Measurements from ENCODE around the gene BAIAP2. TPM values are rescaled to one million over a fixed set of nuclear protein-coding genes. Genes with fewer than 3 reads are reported as not detected.

BAIAP2 gene
- total RNA-seq, 2 donors from 2014 or later = 9.9 to 15.6 TPM

- no peak overlapping the region for H3K4me3 ChIP-seq
- no peaks in the 10 kb centered on the region for H3K27me3 ChIP-seq (replicated peaks; ENCODE audit: insufficient read depth)
- H3K4me1 ChIP-seq (ENCODE audit: control insufficient read depth in 1 of 2, low read depth in 2 of 2) = peaks cover 1 to 18% of the 10 kb centered on the region in 2 donors
- peaks cover 47% of the 10 kb centered on the region for H3K36me3 ChIP-seq
- no peak for DNase-seq (ENCODE audit: low spot score)
- H3K27ac ChIP-seq = no peak overlapping the region
- no peak for TF ChIP-seq CTCF (IDR thresholded peaks at IDR 0.05)
- H3K9me3 ChIP-seq = no peaks in the 10 kb centered on the region
- ATAC-seq (ENCODE audit: insufficient number of reproducible peaks, low FRiP score, low read depth) = no peak
Observed at GRCh38 chr17:80998118-80998747, 36.7 kb upstream of the BAIAP2 start.

- Histone ChIP-seq H3K36me3 (peaks cover 47% of the 10 kb centered on the region), H3K4me1 (ENCODE audit: control insufficient read depth in 1 of 2, low read depth in 2 of 2) (peaks cover 3 to 16% of the 10 kb centered on the region in 2 donors), H3K27ac (no peak overlapping the region), H3K4me3 (no peak overlapping the region), H3K9me3 (no peaks in the 10 kb centered on the region), H3K27me3 (replicated peaks; ENCODE audit: insufficient read depth) (no peaks in the 10 kb centered on the region)
- TF ChIP-seq CTCF (IDR thresholded peaks at IDR 0.05) = no peak
- ATAC-seq (ENCODE audit: insufficient number of reproducible peaks, low FRiP score, low read depth) (no peak), DNase-seq (ENCODE audit: low spot score) (no peak)
Observed at GRCh38 chr17:80998748-80999535, 36.0 kb upstream of the BAIAP2 start.

- Histone ChIP-seq H3K4me1 (ENCODE audit: control insufficient read depth in 1 of 2, low read depth in 2 of 2) (peaks cover 7 to 14% of the 10 kb centered on the region in 2 donors), H3K27me3 (replicated peaks; ENCODE audit: insufficient read depth) (no peaks in the 10 kb centered on the region), H3K27ac (no peak overlapping the region), H3K4me3 (no peak overlapping the region), H3K36me3 (peaks cover 47% of the 10 kb centered on the region), H3K9me3 (no peaks in the 10 kb centered on the region)
- DNase-seq (ENCODE audit: low spot score) = no peak
- no peak for ATAC-seq (ENCODE audit: insufficient number of reproducible peaks, low FRiP score, low read depth)
- TF ChIP-seq CTCF (IDR thresholded peaks at IDR 0.05) = no peak
Observed at GRCh38 chr17:80999536-81000333, 35.2 kb upstream of the BAIAP2 start.

GRCh38 chr17:81000334-81000630 lies 34.7 kb upstream of the BAIAP2 start:
- H3K27ac ChIP-seq = no peak overlapping the region
- H3K4me1 ChIP-seq (ENCODE audit: control insufficient read depth in 1 of 2, low read depth in 2 of 2) = peaks cover 7 to 14% of the 10 kb centered on the region in 2 donors
- DNase-seq (ENCODE audit: low spot score) (no peak), ATAC-seq (ENCODE audit: insufficient number of reproducible peaks, low FRiP score, low read depth) (no peak)
- H3K4me3 ChIP-seq = no peak overlapping the region
- H3K36me3 ChIP-seq = peaks cover 42% of the 10 kb centered on the region
- H3K27me3 ChIP-seq (replicated peaks; ENCODE audit: insufficient read depth) = no peaks in the 10 kb centered on the region
- no peaks in the 10 kb centered on the region for H3K9me3 ChIP-seq
- TF ChIP-seq CTCF (IDR thresholded peaks at IDR 0.05) = no peak
